Liver (tissue), 9 donors: ENCODE results near the gene PTPRD. TPM values are rescaled to one million over a fixed set of nuclear protein-coding genes. Genes with fewer than 3 reads are reported as not detected.

Experiments used
- DNase-seq: peaks from one replicate; pipeline ENCODE4 v3.0.0-alpha.2; 2017; ENCODE audit warnings: low spot score
- H3K27ac ChIP-seq, 2 donors: one replicate each; pipeline ENCODE4 v1.7.0; 2013; ENCODE audit warnings: inconsistent platforms in 2 of 2, low read length in 2 of 2, control low read depth in 1 of 2, low read depth in 1 of 2, mild to moderate bottlenecking in 1 of 2
- H3K27me3 ChIP-seq, 4 donors: one replicate each; pipeline versions ENCODE4 v1.6.1 to v1.7.0; 2013; ENCODE audit warnings: low read length in 3 of 4, inconsistent platforms in 1 of 4, mild to moderate bottlenecking in 1 of 4, moderate library complexity in 1 of 4; ENCODE audit not compliant: control insufficient read depth in 4 of 4, insufficient read depth in 4 of 4
- H3K36me3 ChIP-seq, 4 donors: one replicate each; pipeline versions ENCODE4 v1.6.1 to v1.7.0; 2013; ENCODE audit warnings: low read length in 3 of 4, mild to moderate bottlenecking in 3 of 4, low read depth in 1 of 4, moderate library complexity in 1 of 4; ENCODE audit not compliant: control insufficient read depth in 4 of 4, insufficient read depth in 3 of 4
- H3K4me1 ChIP-seq, 4 donors: one replicate each; pipeline versions ENCODE4 v1.6.1 to v1.7.0; 2013; ENCODE audit warnings: low read length in 3 of 4, mild to moderate bottlenecking in 3 of 4, moderate library complexity in 1 of 4; ENCODE audit not compliant: control insufficient read depth in 4 of 4, insufficient read depth in 4 of 4
- H3K4me3 ChIP-seq, 3 donors: one replicate each; pipeline versions ENCODE4 v1.6.1 to v1.7.0; 2013; ENCODE audit warnings: low read length in 3 of 3, control low read depth in 1 of 3, low read depth in 1 of 3, mild to moderate bottlenecking in 1 of 3
- H3K9ac ChIP-seq, 2 donors: one replicate each; pipeline ENCODE4 v1.7.0; 2013; ENCODE audit warnings: low read length in 2 of 2, mild to moderate bottlenecking in 2 of 2, moderate library complexity in 2 of 2, control low read depth in 1 of 2, low read depth in 1 of 2
- H3K9me3 ChIP-seq, 4 donors: one replicate each; pipeline versions ENCODE4 v1.6.1 to v1.7.0; 2013; ENCODE audit warnings: low read length in 3 of 4; ENCODE audit not compliant: control insufficient read depth in 4 of 4
- ATF3 ChIP-seq: IDR thresholded peaks from 2 replicates; pipeline ENCODE4 v1.6.1; 2016; ENCODE audit warnings: antibody characterized with exemption
- CTCF ChIP-seq: fragments of 150-350 bp; IDR thresholded peaks from 2 replicates; pipeline ENCODE4 v1.5.1; 2017; ENCODE audit warnings: improper control_type of control experiment, low read depth, low read length; ENCODE audit not compliant: missing input control
- EGR1 ChIP-seq, 2 donors: IDR thresholded peaks; 2 replicates each; pipeline ENCODE4 v1.6.1; 2016 to 2018; ENCODE audit warnings: antibody characterized with exemption in 2 of 2, low read depth in 2 of 2
- FOXA2 ChIP-seq: IDR thresholded peaks from 2 replicates; pipeline ENCODE4 v1.6.1; 2016; ENCODE audit warnings: antibody characterized with exemption
- HNF4A ChIP-seq, 2 donors: conservative IDR thresholded peaks; 2 replicates each; pipeline ENCODE4 v1.6.1; 2016; ENCODE audit warnings: antibody characterized with exemption in 2 of 2, mild to moderate bottlenecking in 2 of 2
- HNF4G ChIP-seq: IDR thresholded peaks from 2 replicates; pipeline ENCODE4 v1.6.1; 2016; ENCODE audit warnings: antibody characterized with exemption
- JUND ChIP-seq, 2 donors: IDR thresholded peaks; 2 replicates each; pipeline ENCODE4 v1.6.1; 2016; ENCODE audit warnings: antibody characterized with exemption in 2 of 2
- MAX ChIP-seq: IDR thresholded peaks from 2 replicates; pipeline ENCODE4 v1.6.1; 2016; ENCODE audit warnings: antibody characterized with exemption
- NR2F2 ChIP-seq: IDR thresholded peaks from 2 replicates; pipeline ENCODE4 v1.6.1; 2016; ENCODE audit warnings: antibody characterized with exemption
- RAD21 ChIP-seq, 2 donors: IDR thresholded peaks; 2 replicates each; pipeline ENCODE4 v1.6.1; 2016; ENCODE audit warnings: antibody characterized with exemption in 2 of 2, mild to moderate bottlenecking in 2 of 2
- REST ChIP-seq: IDR thresholded peaks from 2 replicates; pipeline ENCODE4 v1.6.1; 2016; ENCODE audit warnings: antibody characterized with exemption, mild to moderate bottlenecking
- RXRA ChIP-seq, 2 donors: IDR thresholded peaks; 2 replicates each; pipeline ENCODE4 v1.6.1; 2017 to 2018; ENCODE audit warnings: antibody characterized with exemption in 2 of 2, mild to moderate bottlenecking in 1 of 2
- SP1 ChIP-seq: IDR thresholded peaks from 2 replicates; pipeline ENCODE4 v1.6.1; 2018; ENCODE audit warnings: antibody characterized with exemption, mild to moderate bottlenecking
- TAF1 ChIP-seq: conservative IDR thresholded peaks from 2 replicates; pipeline ENCODE4 v1.6.1; 2016; ENCODE audit warnings: antibody characterized with exemption, mild to moderate bottlenecking
- YY1 ChIP-seq: IDR thresholded peaks from 2 replicates; pipeline ENCODE4 v1.6.1; 2016; ENCODE audit warnings: antibody characterized with exemption, mild to moderate bottlenecking
- WGBS: extraction: QIAGEN DNeasy Blood & Tissue Kit; methylation state at CpG from one replicate; pipeline ENCODE4 v1.1.7; 2013; 5-methylcytosine and 5-hydroxymethylcytosine counted together
- polyA plus RNA-seq, 2 donors: library from polyadenylated mRNA; stranded (reverse) in 1 of 2; unstranded in 1 of 2; fragments of 200-250 nt in 1 of 2; fragments of >200 nt in 1 of 2; fragmentation: Nextera tagmentation in 1 of 2; extraction: Ambion mirVana in 1 of 2; gene quantifications; one replicate each; pipeline versions ENCODE4 v1.2.1 to v1.2.3, GENCODE V29; 2013 to 2015
- total RNA-seq, 2 donors: library from RNA; depleted of rRNA; stranded (reverse); fragments of >200 nt; gene quantifications; one replicate each; pipeline ENCODE4 v1.2.3, GENCODE V29; 2014
- donor health status: healthy.
- donor health status: healthy.
- donor health status: healthy.
- donor health status: healthy.
- donor health status: healthy.

PTPRD gene
- total and polyA plus RNA-seq, 4 donors, result 0.78 to 34.2 (median 4.7) TPM

- Histone ChIP-seq H3K27me3 (no peaks in the 10 kb centered on the region), H3K4me3 (no peak overlapping the region), H3K36me3 (no peaks in the 10 kb centered on the region), H3K9ac (no peak overlapping the region), H3K4me1 (peaks cover 0 to 4% (median 2%) of the 10 kb centered on the region in 4 donors), H3K27ac (no peak overlapping the region), H3K9me3 (no peaks in the 10 kb centered on the region)
- 90% methylated on average over 4 of the region's 4 CpGs for whole genome bisulfite sequencing
- TF ChIP-seq EGR1 (IDR thresholded peaks at IDR 0.05; ENCODE audit: low read depth in 2 of 2), result no peak
- no peak for TF ChIP-seq RAD21 (IDR thresholded peaks at IDR 0.05)
- no peak for TF ChIP-seq ATF3
- TF ChIP-seq YY1, result no peak
- TF ChIP-seq MAX, result no peak
- no peak for TF ChIP-seq CTCF
- TF ChIP-seq SP1, result no peak
- TF ChIP-seq JUND (IDR thresholded peaks at IDR 0.05), result no peak
- TF ChIP-seq HNF4G, result no peak
- no peak for TF ChIP-seq TAF1
- no peak for TF ChIP-seq REST
- no peak for TF ChIP-seq RXRA (IDR thresholded peaks at IDR 0.05)
- no peak for DNase-seq
Observed at GRCh38 chr9:8802242-8802641, 1810.6 kb downstream of the PTPRD start.

GRCh38 chr9:8800196-8800595 is 1812.6 kb downstream of the PTPRD start:
- no peak overlapping the region for H3K9ac ChIP-seq
- H3K36me3 ChIP-seq, result no peaks in the 10 kb centered on the region
- no peaks in the 10 kb centered on the region for H3K9me3 ChIP-seq
- H3K4me3 ChIP-seq, result no peak overlapping the region
- no peak for TF ChIP-seq JUND (IDR thresholded peaks at IDR 0.05)
- no peak for TF ChIP-seq SP1
- no peak for TF ChIP-seq REST
- TF ChIP-seq MAX, result no peak
- TF ChIP-seq FOXA2, result no peak
- TF ChIP-seq RXRA (IDR thresholded peaks at IDR 0.05), result no peak
- no peak for TF ChIP-seq RAD21 (IDR thresholded peaks at IDR 0.05)
- no peak for TF ChIP-seq NR2F2
- TF ChIP-seq EGR1 (IDR thresholded peaks at IDR 0.05; ENCODE audit: low read depth in 2 of 2), result no peak
- TF ChIP-seq HNF4G, result no peak
- no peak for TF ChIP-seq HNF4A (conservative IDR thresholded peaks at IDR 0.05)
- TF ChIP-seq CTCF, result no peak
- WGBS, result 90% methylated on average over 3 of the region's 3 CpGs
- H3K27me3 ChIP-seq, result no peaks in the 10 kb centered on the region
- H3K27ac ChIP-seq, result no peak overlapping the region
- DNase-seq, result no peak
- peaks cover 0 to 4% (median 2%) of the 10 kb centered on the region in 4 donors for H3K4me1 ChIP-seq
